HG03103 (cell line): ENCODE measurements around the gene ABHD12.
"Not testable (repeated sequence)": the region's sequence is repeated elsewhere in the genome, so short reads cannot be mapped to it uniquely, and the experiment has no call there.

Experiments
- ATAC-seq: cut with Tn5 transposase; IDR thresholded peaks from one replicate; pipeline ENCODE4 v1.9.1; 2021; ENCODE audit warnings: low read depth; ENCODE audit not compliant: unreplicated experiment

Gene ABHD12

DNA sequence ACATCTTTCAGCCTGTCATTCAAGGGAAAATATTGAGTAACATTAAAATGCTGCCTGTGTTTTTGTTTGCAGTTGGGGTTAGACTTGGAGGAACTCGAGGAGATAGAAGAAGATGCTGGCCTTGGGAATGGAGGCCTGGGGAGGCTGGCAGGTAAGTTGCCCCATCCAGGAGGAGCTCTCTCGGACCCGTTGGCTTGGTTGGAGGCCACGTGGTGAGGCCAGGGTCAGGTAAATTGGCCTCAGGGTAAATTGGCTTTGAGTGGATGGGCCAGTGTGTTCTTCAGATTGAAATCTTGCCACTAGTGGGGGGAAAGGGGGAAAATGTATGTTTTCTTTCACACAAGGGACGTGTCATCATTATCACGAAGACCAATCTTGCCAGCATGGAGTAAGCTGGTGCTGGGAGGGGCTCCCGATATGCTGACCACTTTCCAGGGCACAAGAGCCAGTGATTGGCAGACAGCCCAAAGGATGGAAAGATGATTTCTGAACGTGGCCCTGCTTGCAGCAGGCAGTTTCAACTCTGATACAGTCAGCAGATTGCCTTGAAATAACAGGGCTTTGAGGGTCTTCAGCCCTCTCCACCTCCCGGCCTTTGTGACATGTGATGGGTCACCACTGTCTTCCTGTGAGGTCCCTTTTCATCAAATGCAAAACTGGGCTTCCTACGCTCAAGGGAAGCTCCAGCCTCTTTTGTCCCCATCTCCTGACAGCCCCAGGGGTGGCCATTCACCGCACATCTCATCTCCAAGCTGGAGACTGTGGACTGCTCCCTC lies 121.4 kb downstream of the ABHD12 start:
- ATAC-seq, result no peak

DNA sequence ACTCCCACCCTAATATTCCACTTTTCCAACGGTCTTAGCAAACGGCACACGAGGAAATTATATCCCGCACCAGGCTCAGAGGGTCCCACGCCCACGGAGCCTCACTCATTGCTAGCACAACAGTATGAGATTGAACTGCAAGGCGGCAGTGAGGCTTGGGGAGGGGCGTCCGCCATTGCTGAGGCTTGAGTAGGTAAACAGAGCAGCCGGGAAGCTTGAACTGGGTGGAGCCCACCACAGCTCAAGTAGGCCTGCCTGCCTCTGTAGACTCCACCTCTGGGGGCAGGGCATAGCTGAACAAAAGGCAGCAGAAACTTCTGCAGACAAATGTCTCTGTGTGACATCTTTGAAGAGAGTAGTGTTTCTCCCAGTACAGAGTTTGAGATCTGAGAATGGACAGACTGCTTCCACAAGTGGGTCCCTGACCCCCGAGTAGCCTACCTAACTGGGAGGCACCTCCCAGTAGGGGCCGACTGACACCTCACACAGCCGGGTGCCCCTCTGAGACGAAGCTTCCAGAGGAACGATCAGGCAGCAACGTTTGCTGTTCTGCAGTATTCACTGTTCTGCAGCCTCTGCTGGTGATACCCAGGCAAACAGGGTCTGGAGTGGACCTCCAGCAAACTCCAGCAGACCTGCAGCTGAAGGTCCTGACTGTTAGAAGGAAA lies 129.7 kb downstream of the ABHD12 start:
- not testable (repeated sequence) for ATAC-seq

DNA sequence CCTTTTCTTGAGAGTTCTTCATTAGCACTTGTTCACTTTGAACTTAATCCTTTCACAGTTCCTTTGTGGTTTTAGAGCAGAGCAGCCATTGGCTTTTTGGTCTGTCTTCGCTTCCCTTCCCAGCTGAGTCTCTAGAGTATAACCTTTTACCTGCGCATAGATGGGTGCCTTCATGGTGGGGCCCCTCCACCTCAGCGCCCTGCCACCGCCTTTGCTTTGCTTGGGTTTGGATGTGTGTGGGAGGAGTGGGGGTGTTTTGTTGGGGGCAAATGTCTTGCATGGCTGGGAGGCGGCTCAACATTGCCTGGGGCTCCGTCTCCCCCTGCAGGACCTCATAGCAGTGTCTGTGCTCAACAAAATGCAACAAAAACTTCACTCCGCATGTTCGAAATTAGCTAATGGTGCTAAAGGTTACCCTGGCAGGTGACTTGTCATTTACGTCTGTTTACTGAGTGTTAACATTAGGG lies 130.8 kb downstream of the ABHD12 start:
- ATAC-seq, result no peak

DNA sequence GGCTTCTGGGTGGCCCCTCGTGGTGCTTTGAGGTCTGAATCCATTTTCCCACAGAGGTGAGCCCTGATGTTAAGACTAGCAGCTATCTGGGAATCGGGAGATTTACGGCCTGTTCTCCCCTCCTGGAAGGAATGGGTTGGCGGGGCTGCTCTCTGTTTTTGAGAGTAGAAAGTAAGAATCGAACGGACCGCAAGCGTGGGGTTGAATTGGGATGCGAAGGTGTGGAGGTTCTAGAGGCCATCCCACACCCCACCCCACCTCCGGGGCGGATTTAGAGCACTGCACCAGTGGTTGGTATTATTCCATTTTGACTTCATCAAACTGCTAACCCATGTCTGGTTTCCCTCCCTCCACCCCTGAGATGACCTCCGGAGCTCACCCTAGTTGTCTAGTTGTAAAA lies 131.3 kb downstream of the ABHD12 start:
- ATAC-seq, result no peak

DNA sequence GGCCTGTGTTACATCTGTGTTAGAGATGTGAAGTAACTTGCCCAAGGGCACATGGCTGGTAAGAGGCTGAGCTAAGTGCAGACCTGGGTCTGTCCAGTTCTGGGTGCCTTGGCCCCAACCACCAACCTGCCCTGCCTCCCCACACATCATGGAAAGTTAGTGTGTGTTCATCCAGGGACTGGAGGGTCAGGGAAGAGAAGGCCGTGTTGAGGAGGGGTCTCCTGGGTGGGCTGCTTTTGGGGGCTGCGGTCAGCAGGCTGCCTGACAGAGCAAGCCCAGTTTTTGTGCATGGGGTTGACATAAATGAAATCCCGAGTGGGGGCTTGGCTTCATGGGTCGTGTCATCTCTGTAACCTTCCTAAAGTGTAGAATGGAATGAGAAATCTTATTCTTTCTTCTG lies 131.8 kb downstream of the ABHD12 start:
- no peak for ATAC-seq

DNA sequence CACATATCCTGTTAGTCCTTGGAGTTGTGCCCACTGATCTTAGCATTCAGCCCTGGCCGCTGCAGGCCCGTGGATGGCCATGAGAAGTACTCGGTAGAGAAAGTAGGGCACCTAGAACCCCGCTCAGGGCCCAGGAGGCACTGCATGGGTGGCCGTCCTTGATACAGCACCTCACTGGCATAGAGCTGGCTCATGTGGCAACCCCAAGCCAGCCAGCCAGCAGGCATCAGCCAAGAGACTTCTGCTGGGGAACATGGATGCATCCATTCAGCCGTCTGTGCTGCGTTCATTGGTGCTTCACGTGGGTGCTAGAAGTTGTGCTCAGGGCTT lies 132.2 kb downstream of the ABHD12 start:
- no peak for ATAC-seq

DNA sequence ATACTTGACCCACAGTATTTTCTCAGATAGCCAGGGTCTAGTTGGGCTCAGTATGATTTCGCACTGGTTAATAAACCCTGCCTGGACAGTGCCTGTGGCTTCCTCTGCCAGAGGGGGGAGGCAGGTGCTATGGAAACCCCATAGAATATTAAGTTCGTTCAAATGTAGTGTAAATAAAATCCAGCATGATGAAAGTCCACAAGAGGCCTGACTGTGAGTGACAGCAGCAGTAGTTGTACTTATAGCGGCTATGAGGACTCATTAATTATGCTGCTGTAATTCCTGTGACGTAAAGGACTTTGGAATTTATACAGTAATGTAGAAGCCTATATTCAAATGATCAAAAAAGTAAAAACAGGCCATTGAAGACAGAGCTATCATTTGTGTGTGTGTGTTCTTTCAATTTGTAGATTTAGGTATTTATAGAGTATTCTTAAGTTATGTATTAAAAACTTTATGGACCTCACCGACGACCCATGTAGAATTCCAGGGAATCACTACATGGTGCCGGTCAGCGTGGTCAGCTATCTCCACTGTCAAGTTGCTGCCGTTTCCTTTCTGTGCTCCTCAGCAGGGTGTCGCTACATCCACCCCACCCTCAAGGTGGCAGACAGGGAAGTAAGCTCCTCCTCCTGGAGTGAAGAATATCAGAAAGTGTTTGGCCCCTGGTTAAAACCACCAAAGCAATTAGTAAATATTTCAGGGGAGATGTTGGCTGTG lies 132.7 kb downstream of the ABHD12 start:
- no peak for ATAC-seq

DNA sequence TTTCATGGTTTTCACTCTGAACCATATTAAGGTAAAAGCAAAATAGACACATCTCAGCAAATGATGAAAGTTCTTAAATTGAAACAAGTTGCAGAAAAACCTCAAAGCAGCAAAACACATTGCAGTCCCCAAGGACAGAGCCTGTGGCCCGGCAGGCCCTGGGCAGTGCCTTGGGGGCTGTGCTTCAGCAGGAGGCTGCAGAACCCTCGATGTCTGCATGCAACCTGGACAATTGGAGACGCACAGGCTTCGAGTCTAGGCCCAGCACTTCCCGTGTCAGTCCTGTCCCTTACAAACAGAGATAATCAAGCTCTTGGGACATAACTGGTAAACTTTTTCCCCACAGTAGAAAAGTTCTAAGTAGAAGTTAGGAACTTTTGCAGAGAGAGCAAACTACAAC lies 133.5 kb downstream of the ABHD12 start:
- ATAC-seq, result no peak

DNA sequence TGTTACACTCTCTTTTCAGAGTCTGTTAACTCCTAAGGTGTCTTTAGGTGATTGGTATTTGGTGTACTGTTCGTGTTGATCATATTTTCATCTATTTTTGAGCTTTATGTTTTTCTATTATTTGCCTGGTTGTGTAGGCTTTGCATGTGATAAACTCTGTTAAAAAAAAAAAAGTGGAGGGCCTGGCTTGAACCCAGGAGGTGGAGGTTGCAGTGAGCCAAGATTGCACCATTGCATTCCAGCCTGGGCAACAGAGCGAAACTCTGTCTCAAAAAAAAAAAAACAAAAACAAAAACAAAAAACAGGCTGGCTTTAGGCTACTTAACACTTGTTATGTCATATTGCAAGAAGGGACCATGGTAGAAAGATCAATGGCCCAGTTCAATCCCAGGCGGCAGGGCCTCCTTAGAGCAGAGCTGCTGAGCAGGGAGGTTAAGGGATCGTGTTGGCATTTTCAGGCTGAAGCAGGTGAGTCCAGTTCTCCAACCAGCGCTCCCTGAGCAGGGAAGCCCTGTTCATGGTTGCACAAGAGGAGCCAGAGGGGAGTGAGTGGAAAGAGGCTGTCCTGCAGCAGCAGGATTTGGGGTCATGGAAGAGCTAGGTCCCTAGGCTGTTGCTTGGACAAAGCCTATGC lies 134.3 kb downstream of the ABHD12 start:
- ATAC-seq, result no peak

DNA sequence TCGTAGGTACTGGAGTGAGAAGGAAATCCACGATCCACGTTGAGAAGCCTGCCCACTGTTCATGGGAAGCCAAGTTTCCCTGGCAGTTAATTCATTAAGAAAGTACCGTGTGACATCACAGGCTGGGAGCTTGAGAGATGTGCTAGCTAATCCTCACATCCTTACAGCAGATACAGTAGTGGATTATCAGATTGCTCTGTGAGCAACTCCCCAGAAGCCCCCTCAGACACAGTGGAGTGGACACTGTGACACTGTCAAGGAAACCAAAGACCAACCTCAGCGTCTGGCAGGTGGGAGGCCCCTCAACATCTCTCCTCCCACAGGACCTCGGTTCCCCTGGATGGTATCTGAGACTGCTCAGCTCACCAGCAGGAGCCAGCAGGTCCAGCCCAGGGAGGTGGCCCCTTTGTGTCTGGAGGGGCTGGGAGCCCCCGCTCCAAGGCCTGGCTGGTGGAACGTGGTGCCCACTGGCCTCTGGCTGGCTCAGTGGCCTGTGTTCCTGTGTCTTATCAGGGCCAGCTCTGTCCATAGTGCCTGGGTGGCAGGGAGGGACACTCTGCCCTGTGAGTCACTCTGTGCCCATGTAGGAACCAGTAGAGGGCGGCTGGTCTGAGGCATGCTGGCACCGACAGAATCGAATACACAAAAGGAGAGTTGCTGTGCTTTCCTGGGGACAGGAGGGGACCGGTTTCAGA lies 135.5 kb downstream of the ABHD12 start:
- no peak for ATAC-seq

DNA sequence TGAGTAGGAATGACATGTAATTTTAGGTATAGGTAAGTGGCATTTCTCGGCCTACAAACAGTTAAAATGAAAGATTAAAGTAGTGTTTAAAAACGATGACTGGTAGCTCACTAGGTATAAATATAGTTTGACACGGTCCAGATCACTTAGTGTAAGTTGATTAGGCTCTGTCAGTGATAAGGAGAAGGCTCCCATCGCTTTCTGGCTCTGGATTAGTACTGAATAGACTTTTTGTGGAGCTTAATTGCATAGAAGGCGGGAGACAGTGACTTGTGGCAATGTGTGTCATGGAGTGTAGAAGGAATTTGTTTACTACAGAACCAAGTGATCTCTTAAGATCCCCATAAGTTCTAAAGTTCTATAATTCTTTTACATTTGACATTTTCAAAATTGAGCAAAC lies 136.1 kb downstream of the ABHD12 start:
- ATAC-seq, result no peak

DNA sequence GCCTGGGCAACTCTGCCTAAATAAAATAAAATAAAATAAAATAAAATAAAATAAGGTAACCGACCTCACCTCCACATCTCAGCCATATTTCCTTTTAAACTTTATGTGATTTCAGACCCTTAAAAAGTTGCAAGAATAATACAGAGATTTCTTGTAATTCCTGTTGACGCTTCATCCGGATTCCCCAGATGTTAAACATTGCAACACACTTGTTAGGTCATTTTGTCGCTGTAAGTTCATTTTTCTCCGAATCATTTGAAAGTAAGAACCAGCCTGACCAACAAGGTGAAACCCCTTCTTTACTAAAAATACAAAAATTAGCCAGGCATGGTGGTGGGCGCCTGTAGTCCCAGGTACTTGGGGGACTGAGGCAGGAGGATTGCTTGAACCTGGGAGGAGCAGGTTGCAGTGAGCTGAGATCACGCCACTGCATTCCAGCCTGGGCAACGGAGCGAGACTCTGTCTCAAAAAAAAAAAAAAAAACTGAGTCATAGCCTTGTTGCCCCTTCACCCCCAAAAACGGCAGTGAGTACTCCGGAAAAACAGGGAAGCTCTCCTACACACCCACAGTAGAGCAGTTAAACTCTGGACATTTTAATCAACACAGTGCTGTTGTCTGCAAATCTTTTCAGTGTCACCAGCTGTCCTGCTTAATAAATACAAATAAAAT lies 136.9 kb downstream of the ABHD12 start:
- ATAC-seq, result no peak

DNA sequence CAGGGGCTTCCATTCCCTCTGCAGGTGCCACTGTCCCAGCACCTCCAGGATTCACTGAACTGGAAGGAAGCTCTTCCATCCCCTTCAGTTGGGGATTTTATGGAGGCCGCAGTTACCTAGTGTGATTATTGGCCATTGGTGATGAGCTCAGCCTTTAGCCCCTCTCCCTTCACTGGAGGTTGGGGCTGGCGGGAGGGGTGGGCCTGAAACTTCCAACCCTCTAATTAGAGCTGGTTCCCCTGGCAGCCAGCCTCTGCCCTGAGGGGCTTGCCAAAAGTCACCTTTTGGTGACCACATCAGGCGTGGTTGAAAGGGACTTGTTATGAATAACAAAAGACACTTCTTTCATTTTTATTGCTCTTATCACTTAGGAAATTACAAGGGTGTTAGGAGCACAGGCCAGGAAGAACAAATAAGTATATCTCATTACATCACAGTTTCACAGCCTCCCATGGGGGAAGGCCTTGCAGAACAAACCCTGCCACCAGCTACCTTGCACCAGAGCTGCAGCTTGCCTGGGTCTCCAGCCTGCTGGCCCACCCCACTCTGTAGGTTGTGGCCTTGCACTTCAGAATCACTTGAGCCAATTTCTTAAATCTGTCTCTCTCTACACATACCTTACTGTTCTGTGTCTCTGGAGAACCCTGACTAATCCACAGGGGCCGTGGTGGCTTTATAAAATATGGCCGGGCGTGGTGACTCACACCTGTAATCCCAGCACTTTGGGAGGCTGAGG lies 137.8 kb downstream of the ABHD12 start:
- no peak for ATAC-seq

DNA sequence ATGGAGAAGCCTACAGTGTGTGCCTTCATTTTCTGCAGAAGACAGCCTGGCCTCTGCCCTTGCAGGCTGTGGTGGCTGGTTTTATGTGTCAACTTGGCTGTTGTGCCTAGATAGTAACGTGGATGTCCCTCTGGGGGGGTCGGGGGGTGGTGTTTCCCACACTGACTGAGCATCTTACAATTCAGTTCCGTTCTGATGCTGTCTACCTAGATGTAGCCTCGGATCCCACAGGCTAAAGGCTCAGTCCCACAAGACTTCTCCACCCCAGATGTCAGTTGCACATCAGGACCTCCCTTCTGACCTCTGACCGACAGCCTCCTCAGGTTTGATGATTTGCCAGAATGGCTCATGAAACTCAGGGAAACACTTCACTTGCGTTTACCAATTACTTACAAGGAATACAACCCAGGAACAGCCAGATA lies 138.4 kb downstream of the ABHD12 start:
- ATAC-seq, result no peak

DNA sequence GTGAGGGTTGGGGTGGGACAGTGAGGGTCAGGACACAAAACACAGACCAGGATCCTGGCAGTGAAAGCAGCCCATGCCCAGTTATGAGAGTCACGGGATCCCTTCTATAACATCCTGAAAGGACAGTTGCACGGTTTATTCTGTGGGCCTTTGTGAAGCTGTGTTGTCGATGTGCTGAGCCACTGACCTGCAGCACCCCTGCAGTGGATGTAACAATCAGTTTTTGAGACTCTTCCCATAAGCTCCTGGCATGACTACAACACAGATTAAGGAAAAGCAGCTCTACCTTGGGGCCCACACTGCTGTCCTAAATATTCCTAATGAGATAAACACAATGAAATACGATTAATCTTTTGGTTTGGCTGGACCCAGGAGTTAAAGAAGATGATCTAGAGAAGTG lies 139.1 kb downstream of the ABHD12 start:
- no peak for ATAC-seq

DNA sequence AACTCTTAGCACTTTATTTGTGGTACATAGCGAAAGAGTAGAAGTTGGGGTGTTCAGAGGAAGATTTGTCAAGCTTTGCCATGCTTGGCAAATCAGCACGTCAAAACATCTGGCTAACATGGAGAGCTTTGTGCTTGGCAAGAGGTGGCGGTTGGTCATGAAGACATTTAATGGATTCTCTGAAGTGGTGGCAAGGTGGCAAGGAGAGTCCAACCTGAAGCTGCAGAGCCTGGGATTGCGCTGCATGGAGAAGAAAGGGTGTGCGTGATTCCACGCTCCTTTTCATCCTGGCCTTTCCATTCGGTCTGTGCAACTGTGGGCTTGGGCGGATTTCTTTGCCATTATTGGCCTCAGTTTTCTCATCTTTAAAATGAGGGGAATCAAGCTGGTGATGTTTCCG lies 139.6 kb downstream of the ABHD12 start:
- no peak for ATAC-seq

DNA sequence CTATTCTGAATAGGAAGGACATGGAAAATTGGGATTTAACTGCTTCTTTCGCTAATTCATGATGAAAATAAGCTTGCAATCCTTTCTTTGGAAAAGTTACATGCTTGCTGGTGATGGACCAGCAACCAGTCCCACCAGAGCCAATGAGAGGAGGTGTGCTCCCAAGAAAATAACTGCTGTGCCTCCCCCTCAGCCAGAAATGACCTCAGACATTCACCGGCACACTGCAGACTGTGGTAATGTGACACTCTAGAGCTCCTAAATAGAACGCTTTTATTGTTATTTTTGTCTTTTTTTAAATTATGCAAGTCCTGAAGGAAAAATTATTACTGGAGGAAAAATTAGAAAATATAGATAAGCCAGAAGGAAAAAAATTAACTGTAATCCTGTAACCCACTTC lies 140.1 kb downstream of the ABHD12 start:
- ATAC-seq, result no peak
